PC-3 (cell line): ENCODE results near the gene PITRM1. TPM values are rescaled to one million over a fixed set of nuclear protein-coding genes. Genes with fewer than 3 reads are reported as not detected.

ENCODE experiments used
- ATAC-seq: fragments of 200-7000 bp; cut with Tn5 transposase; 2 replicates; pipeline ENCODE4 v1.9.1; 2020; ENCODE audit warnings: mild to moderate bottlenecking, moderate library complexity
- BruUV-seq: library from RNA; stranded (reverse); fragments of 400-500 nt; replicated peaks from 2 replicates; lab custom pipeline; 2021; lab: Mats Ljungman, UMichigan
- CTCF ChIA-PET: fragments of 300-600 bp; sonication (Branson Sonifier 250); formaldehyde crosslinking; loops from one replicate; lab custom pipeline; 2022; ENCODE audit warnings: antibody characterized with exemption; lab: Charles Lee
- POLR2A ChIA-PET: fragments of 300-600 bp; sonication (Branson Sonifier 250); formaldehyde crosslinking; loops from one replicate; lab custom pipeline; 2022; ENCODE audit warnings: antibody characterized with exemption; ENCODE audit not compliant: unreplicated experiment; lab: Charles Lee
- DNase-seq: peaks from one replicate; pipeline ENCODE4 v3.0.0-alpha.2; 2015
- H2AFZ ChIP-seq: fragments of 300-600 bp; sonication (generic); 2 replicates; pipeline ENCODE4 v1.6.0; 2016; ENCODE audit warnings: antibody characterized with exemption, low read length
- H3F3A ChIP-seq: fragments of 300-600 bp; sonication (generic); one replicate; pipeline ENCODE4 v1.6.0; 2017; ENCODE audit warnings: antibody characterized with exemption, low read length, control low read depth, mild to moderate bottlenecking; ENCODE audit not compliant: unreplicated experiment
- H3K27ac ChIP-seq: fragments of 300-600 bp; sonication (generic); 2 replicates; pipeline ENCODE4 v1.5.1; 2016; ENCODE audit warnings: mild to moderate bottlenecking, low read length
- H3K27me3 ChIP-seq: fragments of 300-600 bp; sonication (generic); 2 replicates; pipeline ENCODE4 v1.6.1; 2016; ENCODE audit warnings: low read length, mixed read lengths
- H3K36me3 ChIP-seq: fragments of 300-600 bp; sonication (generic); 2 replicates; pipeline ENCODE4 v1.6.1; 2016; ENCODE audit warnings: low read depth, mixed run types, low read length, mixed read lengths
- H3K4me1 ChIP-seq: fragments of 300-600 bp; sonication (generic); 2 replicates; pipeline ENCODE4 v1.5.1; 2016; ENCODE audit warnings: low read length; ENCODE audit not compliant: insufficient read depth
- H3K4me2 ChIP-seq: fragments of 300-600 bp; sonication (generic); 2 replicates; pipeline ENCODE4 v1.6.0; 2016; ENCODE audit warnings: low read length
- H3K4me3 ChIP-seq: fragments of 300-600 bp; sonication (generic); 2 replicates; pipeline ENCODE4 v1.5.1; 2016; ENCODE audit warnings: mild to moderate bottlenecking, low read length, mixed read lengths
- H3K79me2 ChIP-seq: fragments of 300-600 bp; sonication (generic); 2 replicates; pipeline ENCODE4 v1.6.1; 2017; ENCODE audit warnings: low read length, mixed read lengths
- H3K9ac ChIP-seq: fragments of 300-600 bp; sonication (generic); 2 replicates; pipeline ENCODE4 v1.6.0; 2016; ENCODE audit warnings: mild to moderate bottlenecking, low read length
- H3K9me2 ChIP-seq: fragments of 300-600 bp; sonication (generic); replicated peaks from 2 replicates; pipeline ENCODE4 v1.6.1; 2016; ENCODE audit warnings: mixed run types, low read length, mixed read lengths
- H3K9me3 ChIP-seq: fragments of 300-600 bp; sonication (generic); 2 replicates; pipeline ENCODE4 v1.6.1; 2016; ENCODE audit warnings: low read length, mixed read lengths
- H4K20me1 ChIP-seq: fragments of 300-600 bp; sonication (generic); 2 replicates; pipeline ENCODE4 v1.6.1; 2016; ENCODE audit warnings: low read length, mixed read lengths
- EZH2 ChIP-seq: fragments of 300-600 bp; sonication (generic); IDR thresholded peaks from one replicate; pipeline ENCODE4 v1.6.1; 2017; ENCODE audit warnings: antibody characterized with exemption, mild to moderate bottlenecking, low read length; ENCODE audit not compliant: unreplicated experiment
- EZH2phosphoT487 ChIP-seq: fragments of 300-600 bp; sonication (generic); IDR thresholded peaks from 2 replicates; pipeline ENCODE4 v1.6.1; 2018; ENCODE audit warnings: mild to moderate bottlenecking, antibody characterized with exemption, low read length, borderline replicate concordance
- intact Hi-C: fragments of 100-400 bp; cut with micrococcal nuclease; formaldehyde crosslinking; loops from 2 replicates; pipeline ENCODE4 v1.9.0; 2023
- total RNA-seq: library from RNA; depleted of rRNA; stranded (reverse); fragments of >200 nt; gene quantifications from 2 replicates; pipeline ENCODE4 v1.2.3, GENCODE V29; 2014
- TF ChIP-seq, protein P1 (sequence below): fragments of 300-600 bp; sonication (generic); conservative IDR thresholded peaks from 2 replicates; pipeline ENCODE4 v1.5.1; 2017; ENCODE audit warnings: antibody characterized with exemption, low read depth, mild to moderate bottlenecking, low read length

PITRM1 gene
- total RNA-seq, 1 experiment from 2014 or later, result 73.2 TPM

DNA sequence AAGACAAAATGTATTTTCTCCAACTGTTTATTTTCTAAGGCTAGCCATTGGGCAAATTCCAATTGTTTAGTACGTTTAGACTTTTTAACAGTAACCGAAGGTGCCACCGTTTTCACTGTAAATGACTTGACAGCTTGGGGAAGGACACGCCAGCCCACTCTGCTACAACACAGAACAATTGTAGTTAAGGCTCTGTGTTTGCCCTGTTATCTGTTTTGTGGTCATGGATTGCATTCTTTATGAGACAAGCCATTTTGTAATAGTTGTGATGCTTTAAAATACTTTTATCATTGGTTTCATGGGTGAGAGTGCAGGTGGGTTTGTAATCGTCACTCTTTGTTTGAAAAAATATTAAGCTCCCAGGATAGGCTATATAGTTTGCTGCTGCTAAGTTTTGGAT, 6.6 kb upstream of the PITRM1 start:
- intact Hi-C loops, result no loop called here
- BruUV-seq, result no TSS peak
- CTCF ChIA-PET, result no interaction called here
- DNase-seq, result no peak
- TF ChIP-seq, protein P1, sequence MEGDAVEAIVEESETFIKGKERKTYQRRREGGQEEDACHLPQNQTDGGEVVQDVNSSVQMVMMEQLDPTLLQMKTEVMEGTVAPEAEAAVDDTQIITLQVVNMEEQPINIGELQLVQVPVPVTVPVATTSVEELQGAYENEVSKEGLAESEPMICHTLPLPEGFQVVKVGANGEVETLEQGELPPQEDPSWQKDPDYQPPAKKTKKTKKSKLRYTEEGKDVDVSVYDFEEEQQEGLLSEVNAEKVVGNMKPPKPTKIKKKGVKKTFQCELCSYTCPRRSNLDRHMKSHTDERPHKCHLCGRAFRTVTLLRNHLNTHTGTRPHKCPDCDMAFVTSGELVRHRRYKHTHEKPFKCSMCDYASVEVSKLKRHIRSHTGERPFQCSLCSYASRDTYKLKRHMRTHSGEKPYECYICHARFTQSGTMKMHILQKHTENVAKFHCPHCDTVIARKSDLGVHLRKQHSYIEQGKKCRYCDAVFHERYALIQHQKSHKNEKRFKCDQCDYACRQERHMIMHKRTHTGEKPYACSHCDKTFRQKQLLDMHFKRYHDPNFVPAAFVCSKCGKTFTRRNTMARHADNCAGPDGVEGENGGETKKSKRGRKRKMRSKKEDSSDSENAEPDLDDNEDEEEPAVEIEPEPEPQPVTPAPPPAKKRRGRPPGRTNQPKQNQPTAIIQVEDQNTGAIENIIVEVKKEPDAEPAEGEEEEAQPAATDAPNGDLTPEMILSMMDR, result no peak
- TF ChIP-seq EZH2 (no peak), EZH2phosphoT487 (no peak)
- no peak overlapping the region for H3K4me3 ChIP-seq
- H3K9me3 ChIP-seq, result no peaks in the 10 kb centered on the region
- no peak overlapping the region for H3K4me2 ChIP-seq
- ATAC-seq, result no peak
- no peaks in the 10 kb centered on the region for H4K20me1 ChIP-seq
- no peak overlapping the region for H2AFZ ChIP-seq
- no peak overlapping the region for H3K27ac ChIP-seq
- H3K79me2 ChIP-seq, result no peaks in the 10 kb centered on the region
- H3F3A ChIP-seq, result no peaks in the 10 kb centered on the region
- no peaks in the 10 kb centered on the region for H3K36me3 ChIP-seq
- no peaks in the 10 kb centered on the region for H3K27me3 ChIP-seq
- H3K9me2 ChIP-seq, result no peaks in the 10 kb centered on the region
- no peak overlapping the region for H3K9ac ChIP-seq
- POLR2A ChIA-PET, result no interaction called here
- H3K4me1 ChIP-seq, result no peaks in the 10 kb centered on the region

DNA sequence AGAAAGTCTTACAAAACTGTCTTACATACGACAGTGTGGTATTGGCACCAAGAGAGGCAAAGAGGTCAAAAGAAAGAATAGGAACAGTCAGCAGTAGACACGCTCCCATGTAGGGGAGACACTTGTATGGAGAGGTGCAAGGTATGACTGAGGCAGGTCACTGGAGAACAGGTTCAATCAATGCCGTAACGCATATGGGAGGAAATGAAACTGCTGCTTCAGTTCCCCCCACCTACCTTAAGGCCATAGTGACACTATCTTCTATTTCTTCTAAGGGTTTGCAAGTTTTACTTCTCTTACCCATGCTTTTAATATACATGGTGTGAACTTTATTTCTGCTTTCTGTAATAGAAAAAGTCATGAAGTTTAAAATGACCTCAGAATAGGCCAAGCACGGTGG, 5.5 kb upstream of the PITRM1 start:
- H3K9me2 ChIP-seq, result no peaks in the 10 kb centered on the region
- no peak for DNase-seq
- H3K36me3 ChIP-seq, result no peaks in the 10 kb centered on the region
- no peaks in the 10 kb centered on the region for H3K27me3 ChIP-seq
- H3K79me2 ChIP-seq, result no peaks in the 10 kb centered on the region
- POLR2A ChIA-PET, result no interaction called here
- H2AFZ ChIP-seq, result no peak overlapping the region
- CTCF ChIA-PET, result no interaction called here
- H3K4me2 ChIP-seq, result no peak overlapping the region
- BruUV-seq, result no TSS peak
- ATAC-seq, result no peak
- intact Hi-C loops, result no loop called here
- no peak overlapping the region for H3K9ac ChIP-seq
- no peaks in the 10 kb centered on the region for H3F3A ChIP-seq
- H3K4me1 ChIP-seq, result no peaks in the 10 kb centered on the region
- no peaks in the 10 kb centered on the region for H3K9me3 ChIP-seq
- no peak overlapping the region for H3K4me3 ChIP-seq
- H4K20me1 ChIP-seq, result no peaks in the 10 kb centered on the region
- H3K27ac ChIP-seq, result no peak overlapping the region
- TF ChIP-seq, protein P1, result no peak
- TF ChIP-seq EZH2phosphoT487, result no peak
- no peak for TF ChIP-seq EZH2

DNA sequence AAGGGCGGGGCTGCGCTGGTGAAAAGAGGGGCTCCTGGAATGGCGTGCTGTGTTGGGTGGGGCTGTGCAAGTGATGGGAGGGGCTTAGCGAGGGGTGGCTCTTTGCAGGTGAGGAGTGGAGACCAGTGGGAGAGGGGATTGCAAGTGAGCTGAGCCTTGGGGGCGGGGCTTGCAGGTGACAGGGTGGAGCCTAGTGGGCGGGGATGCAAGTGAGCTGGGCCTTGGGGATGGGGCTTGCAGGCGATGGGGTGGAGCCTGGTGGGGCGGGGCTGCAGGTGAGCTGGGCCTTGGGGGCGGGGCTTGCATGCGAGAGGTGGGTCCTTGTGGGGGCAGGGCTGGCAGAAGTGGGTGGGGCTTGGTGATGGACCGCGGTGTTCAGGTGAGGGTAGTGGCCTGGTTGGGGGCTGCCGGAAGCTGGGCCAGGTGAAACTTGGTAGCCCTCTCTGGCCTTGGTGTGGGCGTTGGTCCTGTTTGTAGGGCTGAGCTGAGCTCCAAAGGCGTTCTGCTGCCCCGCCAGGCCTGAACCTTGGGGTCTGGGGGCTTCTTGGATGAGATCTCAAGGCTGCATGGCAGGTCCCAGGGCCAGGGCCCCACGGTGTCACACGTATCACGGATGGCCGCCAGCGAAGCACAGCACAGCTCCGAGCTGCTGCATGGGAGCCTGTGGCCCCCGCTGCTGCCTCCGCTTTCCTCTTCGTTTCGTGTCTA, 743 bp upstream of the PITRM1 start:
- DNase-seq (peak; percentile 79), ATAC-seq (peak; percentile 35)
- TF ChIP-seq, protein P1, result no peak
- no peak for TF ChIP-seq EZH2phosphoT487
- no peak for TF ChIP-seq EZH2
- Histone ChIP-seq H3K4me1 (no peaks in the 10 kb centered on the region), H3K9ac (no peak overlapping the region), H3K9me2 (no peaks in the 10 kb centered on the region), H3K27ac (no peak overlapping the region), H3K9me3 (no peaks in the 10 kb centered on the region), H3K4me3 (no peak overlapping the region), H3K79me2 (peaks cover 35% of the 10 kb centered on the region), H3K27me3 (no peaks in the 10 kb centered on the region), H3K36me3 (peaks cover 10% of the 10 kb centered on the region; the same call in 1 of the 2 replicates), H3F3A (no peaks in the 10 kb centered on the region), H3K4me2 (peak overlapping the region; percentile 41; the same call in 1 of the 2 replicates), H2AFZ (no peak overlapping the region), H4K20me1 (no peaks in the 10 kb centered on the region)
- POLR2A ChIA-PET, result interaction anchor here (0.5 kb wide), 1 partner anchor 1732 kb away, joined by 3 read pairs; no protein-coding TSS in a partner anchor
- CTCF ChIA-PET, result no interaction called here
- intact Hi-C loops, result no loop called here
- no TSS peak for BruUV-seq
